ENCODE measurements around the gene ZNF605.
"Not testable (repeated sequence)": the region's sequence is repeated elsewhere in the genome, so short reads cannot be mapped to it uniquely, and the experiment has no call there.

The ZNF605 gene

DNA sequence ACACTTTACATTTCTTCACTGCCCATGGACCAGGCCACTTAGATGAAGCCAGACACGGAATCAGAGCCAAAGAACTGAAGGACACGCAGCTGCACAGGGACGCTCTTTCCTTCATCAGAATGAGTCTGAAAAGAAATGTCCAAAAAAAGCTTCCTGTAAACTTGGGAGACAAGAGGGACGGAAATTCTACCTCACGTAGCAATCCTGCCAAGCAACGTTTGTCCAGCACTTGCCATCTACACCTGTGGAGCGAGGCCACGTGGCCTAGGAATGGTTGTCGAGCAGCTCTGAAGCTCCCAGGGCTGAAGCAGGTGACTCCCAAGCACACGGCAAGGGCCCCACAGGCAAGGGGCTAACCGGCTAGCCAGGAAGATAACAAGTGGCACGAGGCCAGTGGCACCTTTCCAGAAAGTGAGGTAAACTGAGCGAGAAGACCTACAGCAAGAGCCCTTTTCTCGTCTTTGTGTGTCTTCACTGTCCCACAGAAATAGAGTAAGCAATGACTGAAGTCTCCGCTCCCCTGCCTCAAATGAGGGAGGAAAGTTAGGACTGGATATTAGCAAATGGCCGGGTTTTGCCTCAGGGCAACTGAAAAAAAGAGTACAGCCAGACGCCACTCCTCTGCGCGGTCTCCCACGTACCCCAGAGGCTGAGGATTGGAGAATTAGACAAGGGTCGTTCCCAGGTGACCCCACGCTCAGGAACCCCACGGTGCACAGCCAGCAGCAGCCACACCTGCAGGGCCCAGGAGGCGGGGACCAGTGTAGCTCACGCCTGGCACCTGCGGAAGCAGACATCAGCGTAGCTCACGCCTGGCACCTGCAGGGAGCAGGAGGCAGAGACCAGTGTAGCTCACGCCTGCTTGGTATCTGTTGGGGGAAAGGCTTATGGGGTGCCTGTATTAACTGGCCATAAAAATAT, 7.7 kb downstream of the ZNF605 start:
- DNase-seq: no peak

DNA sequence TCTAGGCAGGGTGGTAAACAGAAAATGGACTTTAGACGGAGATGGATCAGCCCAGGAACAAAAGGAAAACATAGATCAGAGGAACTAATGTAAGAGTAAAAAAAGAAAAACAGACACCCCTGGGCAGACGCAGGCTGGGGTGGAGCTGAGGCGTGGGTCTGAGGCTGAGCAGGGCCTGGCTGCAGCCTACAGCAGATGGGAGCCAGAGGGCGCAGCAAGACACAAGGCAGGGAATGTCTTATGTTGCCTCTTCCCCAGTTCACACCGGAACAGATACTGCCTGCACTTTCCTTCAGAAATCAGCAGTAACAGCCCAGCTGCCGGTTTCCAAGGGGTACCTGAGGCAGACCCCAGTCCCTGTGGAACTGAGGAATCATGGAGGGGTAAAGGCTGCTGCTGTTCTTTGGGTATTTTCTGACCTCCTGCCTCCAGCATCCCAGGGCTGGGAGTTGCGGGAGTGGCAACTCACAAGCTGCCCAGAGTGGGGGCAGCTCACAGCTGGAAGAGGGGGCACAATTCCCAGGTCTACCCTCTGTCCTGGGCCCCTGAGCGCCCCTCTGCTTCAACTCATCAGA, 9.8 kb downstream of the ZNF605 start:
- DNase-seq: no peak

DNA sequence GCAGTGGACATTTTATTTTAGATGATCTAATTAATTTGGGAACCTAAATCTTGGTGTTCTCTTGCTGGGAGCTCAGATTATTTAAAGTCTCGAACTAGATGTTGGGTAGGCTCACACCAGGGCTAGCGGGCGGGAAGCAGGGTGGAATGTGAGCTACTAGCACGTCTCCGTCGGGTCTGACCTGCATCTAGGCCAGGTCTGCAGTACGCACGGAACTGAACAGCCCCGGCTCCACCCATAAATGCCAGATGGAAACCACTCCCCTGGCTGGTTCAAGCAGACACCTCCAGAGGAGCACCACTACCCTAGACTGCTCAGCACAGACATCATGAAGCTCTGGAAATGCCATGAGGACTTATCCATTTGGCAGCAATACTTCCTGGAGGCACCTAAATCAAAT, 10.3 kb downstream of the ZNF605 start:
- no peak for DNase-seq

DNA sequence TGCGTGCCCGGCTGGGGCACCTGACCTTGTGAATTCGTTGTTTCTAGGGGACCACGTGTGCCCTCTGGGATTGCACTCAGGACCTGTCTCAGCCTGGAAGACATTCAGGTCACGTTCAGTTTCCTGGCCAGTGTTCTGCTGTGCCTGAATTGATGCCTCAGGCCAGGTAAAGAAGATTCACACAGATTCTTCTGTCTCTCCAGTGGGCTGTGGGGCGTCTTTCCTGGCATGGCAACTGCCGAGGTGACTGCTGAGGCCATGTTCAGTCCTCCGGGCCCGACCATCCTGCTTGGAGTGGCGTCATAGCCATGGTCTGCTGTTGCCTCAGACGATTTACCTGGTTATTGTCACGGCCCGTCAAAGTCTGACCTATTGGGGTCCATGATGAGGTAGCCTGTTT, 13.5 kb downstream of the ZNF605 start:
- DNase-seq: no peak

DNA sequence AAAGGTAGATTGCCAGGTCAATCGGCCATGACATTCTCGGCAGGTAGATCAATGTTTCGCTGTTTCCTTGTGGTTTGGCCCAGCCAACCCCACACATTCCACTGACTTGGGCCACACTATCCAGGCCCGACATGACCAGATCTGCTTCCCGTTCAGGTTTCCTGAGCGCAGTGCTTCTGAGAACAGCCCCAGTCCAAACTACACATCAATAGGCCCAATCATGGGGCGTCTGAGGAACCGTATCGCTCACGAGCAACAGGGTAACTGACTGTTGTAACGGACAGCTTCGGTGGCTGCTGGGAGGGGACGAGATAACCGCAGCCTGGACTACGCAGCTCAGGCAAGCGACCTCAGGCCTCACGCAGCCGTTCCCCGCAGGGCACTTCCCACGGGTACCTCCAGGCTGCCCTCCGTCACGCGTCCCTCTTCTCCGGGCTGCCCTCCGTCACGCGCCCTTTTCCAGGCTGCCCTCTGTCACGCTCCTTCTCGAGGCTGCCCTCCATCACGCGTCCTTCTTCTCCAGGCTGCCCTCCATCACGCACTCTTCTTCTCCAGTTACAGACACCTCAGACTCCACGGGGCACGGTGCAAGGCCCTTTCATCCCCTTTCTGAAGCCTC, 14.7 kb downstream of the ZNF605 start:
- no peak for DNase-seq

DNA sequence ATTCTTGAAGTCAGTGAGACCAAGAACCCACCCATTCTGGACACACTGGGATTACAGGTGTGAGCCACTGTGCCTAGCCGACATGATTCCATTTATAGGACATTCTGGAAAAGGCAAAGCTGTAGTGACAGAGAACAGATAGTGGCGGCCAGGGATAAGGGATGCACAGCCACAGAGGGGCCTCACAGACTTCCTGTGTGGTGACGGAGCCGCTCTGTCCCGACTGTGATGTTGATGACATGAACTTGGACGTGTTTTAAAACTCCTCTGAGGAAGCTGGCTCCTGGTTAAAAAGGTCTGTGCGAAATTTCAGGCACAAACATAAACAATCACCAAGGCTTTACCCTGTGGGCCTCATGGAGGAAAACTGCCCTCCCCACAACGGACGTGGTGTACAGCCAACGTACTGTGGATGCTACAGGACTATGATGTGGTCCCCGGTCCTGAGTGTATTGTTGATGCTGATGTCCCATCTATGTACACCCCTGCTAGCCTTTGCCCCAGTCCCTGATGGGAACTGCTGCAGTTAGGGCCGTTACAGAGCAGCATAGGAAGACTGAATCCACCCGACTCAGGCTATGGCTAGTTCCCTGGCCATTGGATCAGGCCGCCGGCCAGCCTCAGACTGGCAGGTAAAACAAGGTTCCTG, 15.9 kb downstream of the ZNF605 start:
- no peak for DNase-seq

DNA sequence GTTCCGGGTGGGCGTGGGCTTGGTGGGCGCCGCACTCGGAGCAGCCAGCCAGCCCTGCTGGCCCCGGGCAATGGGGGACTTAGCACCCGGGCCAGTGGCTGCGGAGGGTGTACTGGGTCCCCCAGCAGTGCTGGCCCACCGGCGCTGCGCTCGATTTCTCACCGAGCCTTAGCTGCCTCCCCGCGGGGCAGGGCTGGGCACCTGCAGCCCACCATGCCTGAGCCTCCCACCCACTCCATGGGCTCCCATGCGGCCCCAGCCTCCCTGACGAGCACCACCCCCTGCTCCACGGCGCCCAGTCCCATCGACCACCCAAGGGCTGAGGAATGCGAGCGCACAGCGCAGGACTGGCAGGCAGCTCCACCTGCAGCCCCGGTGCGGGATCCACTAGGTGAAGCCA, 17.3 kb downstream of the ZNF605 start:
- not testable (repeated sequence) for DNase-seq

DNA sequence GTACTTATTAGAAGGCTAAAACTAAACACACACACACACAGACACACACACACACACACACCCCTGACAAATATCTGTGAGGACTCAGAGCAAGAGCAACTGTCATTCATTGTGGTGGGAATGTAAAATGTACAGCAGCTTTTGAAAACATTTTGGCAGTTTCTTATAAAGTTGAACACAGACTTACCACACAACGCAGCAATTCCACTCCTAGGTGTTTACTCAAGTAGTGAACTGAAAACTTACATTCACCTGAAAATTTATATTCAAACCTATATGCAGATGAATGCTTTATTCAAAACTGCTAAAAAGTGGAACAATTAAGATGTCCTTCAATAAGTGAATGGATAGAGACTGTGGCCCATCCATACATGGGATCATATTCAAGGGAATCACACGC, 18.6 kb downstream of the ZNF605 start:
- DNase-seq: no peak

DNA sequence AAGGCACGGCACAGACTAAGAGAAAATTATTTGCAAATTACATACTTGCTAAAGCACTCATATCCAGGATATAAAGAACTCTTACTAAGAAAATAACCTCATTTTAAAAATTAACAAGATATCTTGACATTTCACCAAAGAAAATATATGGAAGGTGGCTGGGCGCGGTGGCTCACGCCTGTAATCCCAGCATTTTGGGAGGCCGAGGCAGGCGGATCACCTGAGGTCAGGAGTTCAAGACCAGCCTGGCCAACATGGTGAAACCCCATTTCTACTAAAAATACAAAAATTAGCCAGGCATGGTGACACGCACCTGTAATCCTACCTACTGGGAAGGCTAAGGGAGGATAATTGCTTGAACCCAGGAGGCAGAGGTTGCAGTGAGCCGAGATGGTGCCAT, 19.2 kb downstream of the ZNF605 start:
- DNase-seq: not testable (repeated sequence)

DNA sequence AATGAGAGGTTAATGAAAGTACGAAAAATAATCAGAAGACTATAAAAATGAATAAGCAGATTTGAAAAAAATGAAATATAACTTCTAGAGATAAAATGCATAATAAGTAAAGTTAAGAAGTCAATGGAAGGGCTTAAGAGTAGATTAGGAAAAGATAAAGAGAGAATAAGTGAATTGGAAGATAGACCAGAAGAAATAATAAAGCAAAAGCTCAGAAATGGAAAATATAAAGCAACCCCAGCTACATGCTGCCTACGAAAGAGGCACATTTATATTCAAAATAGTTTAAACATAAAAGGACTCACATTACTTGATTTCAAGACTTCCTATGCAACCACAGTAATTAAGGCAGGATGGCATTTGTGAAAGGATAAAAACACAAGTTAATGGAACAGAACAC, 19.9 kb downstream of the ZNF605 start:
- no peak for DNase-seq

DNA sequence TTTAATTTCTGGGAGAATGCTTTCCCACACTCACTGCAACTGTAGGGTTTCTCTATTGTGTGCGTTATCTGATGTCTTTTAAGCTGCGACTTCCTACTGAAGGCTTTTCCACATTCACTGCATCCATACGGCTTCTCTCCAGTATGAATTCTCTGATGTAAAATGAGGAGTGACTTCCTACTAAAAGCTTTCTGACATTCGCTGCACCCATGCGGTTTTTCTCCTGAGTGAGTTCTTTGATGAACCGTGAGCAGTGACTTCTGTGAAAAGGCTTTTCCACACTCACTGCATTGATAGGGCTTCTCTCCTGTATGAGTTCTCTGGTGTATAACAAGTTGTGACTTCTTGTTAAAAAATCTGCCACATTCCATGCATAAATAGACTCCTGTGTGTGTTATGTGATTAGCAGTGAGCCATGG, 29.7 kb downstream of the ZNF605 start:
- no peak for DNase-seq

DNA sequence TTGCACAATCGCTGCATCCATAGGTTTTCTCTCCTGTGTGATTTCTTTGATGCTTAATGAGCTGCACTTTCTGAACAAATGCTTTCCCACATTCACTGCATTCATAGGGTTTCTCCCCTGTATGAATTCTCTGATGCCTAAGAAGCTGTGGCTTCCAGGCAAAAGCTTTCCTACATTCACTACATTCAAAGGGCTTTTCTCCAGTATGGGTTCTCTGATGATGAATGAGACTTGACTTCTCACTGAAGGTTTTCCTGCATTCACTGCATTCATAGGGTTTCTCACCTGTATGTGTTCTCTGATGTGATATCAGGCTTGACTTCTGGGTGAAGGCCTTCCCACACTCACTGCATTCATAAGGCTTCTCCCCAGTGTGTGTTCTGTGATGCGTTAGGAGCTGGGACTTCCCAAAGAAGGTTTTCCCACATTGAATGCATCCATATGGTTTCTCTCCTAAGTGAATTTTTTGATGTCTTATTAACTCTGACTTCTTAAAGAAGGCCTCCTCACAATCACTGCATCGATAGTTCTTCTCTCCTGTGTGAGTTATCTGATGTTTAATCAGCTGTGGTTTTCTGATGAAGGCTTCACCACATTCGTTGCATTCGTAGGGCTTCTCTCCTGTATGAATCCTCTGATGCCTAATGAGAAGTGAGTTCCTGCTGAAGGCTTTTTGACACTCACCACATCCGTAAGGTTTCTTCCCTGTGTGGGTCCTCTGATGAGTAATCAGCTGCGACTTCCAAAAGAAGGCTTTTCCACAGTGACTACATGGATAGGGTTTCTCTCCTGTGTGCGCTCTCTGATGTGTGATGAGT, 30.3 kb downstream of the ZNF605 start:
- no peak for DNase-seq

DNA sequence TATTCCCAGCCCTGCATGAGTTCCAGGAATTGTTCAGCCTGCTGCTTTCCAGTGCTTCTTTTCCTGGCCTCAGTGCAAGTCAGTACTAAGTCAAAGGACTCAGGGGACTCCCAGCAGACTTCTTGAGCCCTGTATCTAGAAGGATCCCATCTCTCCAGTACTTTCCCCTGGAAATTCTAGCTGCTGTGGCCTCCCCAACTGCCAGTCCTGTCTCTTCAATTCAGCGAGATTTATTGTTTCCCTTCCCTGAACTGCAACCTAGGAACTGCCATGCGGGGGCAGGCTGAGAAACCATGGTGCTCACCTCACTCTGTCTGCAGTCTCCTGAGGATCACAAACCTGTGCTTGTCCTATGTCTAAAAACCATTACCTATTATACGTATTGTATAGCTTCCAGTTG, 31.8 kb downstream of the ZNF605 start:
- DNase-seq: no peak

DNA sequence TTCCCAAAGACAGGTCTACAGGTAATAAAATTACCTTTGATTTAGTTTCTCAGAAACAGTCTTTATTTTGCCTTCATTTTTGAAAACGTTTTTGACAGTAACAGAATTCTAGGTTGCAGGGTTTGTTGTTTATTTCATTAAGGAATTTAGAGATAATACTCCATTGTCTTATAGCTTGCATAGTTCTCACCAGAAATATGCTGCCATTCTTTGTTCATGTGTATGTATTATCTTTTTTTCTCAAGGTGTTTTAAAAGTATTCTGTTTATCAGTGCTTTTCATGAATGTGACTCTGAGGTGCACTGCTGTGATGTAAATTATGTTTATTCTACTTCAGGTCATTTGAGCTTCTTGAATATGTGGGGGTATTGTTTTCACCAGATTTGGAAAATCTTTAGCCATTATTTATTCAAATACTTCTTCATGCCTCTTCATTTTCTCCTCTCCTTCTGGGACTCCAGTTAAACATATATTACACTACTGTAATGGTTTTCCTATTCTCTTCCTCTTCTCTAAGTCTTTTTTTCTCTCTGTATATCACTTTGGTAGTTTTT, 32.7 kb downstream of the ZNF605 start:
- DNase-seq: no peak

DNA sequence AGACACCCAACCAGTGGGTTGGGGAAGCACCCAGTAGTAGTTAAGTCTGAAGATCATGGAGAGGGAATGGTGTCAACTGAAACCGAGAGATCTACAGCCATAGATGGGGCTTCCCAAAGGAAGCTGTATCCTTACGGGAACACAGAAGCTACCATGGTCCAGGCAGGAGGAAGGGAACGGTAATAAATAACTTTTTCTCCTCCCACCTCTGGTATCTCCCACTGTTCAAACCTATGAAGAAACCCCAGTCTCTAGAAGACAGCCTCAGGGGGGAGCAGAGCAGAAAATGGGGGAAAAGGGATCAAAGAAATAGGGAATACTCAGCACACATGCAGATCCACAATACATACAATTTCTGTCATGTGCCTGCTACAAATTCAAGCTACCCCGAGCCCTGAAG, 33.4 kb downstream of the ZNF605 start:
- no peak for DNase-seq

DNA sequence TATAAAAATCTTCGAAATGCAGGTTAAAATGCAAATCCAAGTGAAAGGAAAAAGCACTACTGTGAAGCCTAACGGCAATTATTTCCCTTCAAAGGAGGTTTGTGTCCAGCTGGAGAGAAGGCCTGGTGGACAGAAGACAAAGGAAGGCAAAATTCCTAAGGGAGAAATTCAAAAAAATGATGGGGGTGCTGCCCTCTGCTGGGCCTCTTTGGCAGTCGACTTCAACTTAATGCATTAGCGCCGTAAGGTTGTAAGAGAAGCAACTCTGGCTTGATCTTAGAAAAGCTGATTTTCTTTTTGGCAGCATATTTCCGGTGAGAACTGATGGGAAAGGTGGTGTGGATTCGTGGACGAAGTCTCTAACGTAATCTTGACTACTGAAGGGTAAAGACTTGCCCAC, 34.4 kb downstream of the ZNF605 start:
- DNase-seq: no peak

DNA sequence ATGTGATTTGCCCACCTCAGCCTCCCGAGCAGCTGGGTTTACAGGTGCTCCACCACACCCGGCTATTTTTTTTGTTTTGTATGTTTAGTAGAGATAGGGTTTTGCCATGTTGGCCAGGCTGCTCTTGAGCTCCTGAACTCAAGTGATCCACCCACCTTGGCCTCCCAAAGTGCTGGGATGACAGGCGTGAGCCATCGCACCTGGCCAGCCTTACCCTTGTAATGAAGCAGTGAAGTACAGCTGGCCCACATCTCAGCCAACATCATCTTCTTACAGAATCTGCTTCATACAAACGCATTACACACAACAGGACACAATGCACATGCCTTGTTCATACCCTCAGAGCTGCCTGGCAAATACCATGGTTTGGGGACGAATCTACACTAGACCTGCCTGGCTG, 37.4 kb downstream of the ZNF605 start:
- DNase-seq: no peak

DNA sequence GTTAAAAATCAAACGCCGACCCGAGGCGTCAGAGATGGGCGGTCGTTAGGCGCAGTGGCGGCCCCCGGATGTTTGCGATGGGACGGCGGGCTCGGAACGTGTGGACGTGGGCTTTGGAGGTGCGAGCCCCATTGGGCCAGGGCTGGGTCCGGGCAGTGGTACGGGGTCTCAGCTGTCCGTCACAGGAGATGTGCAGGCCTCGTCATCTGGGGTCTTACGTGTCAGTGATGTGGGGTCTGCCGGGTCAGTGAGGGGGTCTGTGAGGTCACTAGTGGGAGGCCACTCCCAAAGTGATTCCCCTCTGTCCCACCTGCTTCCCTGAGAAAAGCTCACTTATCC, 47.1 kb downstream of the ZNF605 start:
- DNase-seq: no peak

DNA sequence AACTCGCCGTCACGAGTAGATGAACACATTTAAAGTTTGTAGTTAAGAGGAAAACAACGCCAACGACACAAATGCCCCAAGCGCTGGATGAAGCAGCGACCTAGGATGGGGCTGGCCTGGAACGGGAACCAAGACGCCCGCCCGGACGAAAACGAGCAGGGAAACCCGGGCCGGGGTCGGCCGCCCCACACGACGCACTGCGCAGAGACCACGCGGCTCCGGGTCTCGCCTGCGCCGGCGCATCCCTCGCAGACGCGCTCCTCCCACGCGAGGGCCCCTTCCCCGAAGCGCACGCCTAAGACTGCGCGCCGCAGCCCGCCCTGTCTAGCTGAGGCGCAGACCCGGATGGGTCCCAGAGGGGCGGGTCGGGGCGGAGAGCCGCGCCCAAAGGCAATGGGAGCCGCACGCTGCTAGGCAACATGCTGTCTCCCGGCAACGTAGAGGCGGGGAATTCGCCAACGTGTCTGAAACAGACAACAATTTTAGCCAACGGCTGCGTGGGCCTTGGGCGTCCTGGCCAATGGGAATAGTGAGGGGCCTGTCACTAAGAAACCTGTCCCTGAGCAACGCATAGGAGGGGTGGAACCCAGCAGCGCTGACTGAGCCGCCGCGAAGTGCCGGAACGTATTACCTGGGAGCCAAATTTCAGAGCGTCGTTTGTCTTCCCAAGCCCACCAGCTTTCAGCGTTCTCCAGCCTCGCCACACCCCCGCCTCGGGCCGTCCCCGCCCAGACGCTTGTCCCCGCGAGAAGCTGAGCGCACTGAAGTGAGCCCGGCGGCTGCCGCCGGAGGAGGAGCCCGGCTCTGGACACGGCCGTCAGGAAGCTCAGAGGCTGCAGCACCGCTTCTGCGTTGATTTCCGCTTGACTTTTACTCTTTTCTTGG, 47.7 kb downstream of the ZNF605 start:
- peak; percentile 96 for DNase-seq

DNA sequence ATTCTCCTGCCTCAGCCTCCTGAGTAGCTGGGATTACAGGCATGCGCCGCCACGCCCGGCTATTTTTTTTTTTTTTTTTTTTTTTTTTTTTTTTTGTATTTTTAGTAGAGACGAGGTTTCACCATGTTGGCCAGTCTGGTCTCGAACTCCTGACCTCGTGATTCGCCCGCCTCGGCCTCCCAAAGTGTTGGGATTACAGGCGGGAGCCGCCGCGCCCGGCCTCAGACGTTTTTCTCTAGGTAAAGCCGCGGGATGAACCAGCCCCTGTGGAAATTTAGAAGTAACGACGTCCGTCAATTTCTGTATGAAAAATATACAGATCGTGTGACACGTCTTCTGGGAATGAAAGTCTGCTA, 48.3 kb downstream of the ZNF605 start:
- not testable (repeated sequence) for DNase-seq

DNA sequence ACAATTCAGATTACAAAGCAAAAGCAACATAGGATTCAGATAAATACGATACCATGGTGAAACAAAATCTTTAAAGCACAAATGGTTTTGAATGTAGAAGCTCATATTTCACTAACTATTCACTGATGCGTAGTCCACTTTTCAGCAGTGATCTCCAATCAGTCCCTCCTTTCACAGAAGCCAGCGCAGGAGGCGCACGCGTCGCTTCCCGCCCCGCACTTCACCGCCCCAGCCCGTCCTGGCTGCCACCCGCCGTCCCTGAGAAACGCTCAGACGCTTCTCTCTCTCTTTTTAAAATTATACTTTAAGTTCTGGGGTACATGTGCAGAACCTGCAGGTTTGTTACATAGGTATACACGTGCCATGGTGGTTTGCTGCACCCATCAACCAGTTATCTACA, 48.9 kb downstream of the ZNF605 start:
- DNase-seq: no peak

Data from hematopoietic multipotent progenitor cell treated with erythropoietin and hydrocortisone succinate and interleukin-3 and kit ligand, for 8 days (in vitro differentiated cells).